HEK293 (cell line): Measurements from ENCODE around the gene RYR2.

Experiments used
- OSR2 ChIP-seq: fragments of 450-650 bp; formaldehyde crosslinking; IDR thresholded peaks from 2 replicates; pipeline ENCODE4 v1.5.1; 2016; ENCODE audit warnings: missing biosample characterization, missing genetic modification characterization
- TF ChIP-seq, protein P1 (sequence below): fragments of 450-650 bp; formaldehyde crosslinking; IDR thresholded peaks from 2 replicates; pipeline ENCODE4 v1.5.1; 2016; ENCODE audit warnings: missing biosample characterization, missing genetic modification characterization
- TF ChIP-seq, protein P2 (sequence below): fragments of 450-650 bp; formaldehyde crosslinking; IDR thresholded peaks from 2 replicates; pipeline ENCODE4 v1.5.1; 2016; ENCODE audit warnings: missing biosample characterization, missing genetic modification characterization
- TF ChIP-seq, protein P3 (sequence below): fragments of 450-650 bp; formaldehyde crosslinking; IDR thresholded peaks from 2 replicates; pipeline ENCODE4 v1.5.1; 2016; ENCODE audit warnings: missing biosample characterization, missing genetic modification characterization, low read depth

DNA sequence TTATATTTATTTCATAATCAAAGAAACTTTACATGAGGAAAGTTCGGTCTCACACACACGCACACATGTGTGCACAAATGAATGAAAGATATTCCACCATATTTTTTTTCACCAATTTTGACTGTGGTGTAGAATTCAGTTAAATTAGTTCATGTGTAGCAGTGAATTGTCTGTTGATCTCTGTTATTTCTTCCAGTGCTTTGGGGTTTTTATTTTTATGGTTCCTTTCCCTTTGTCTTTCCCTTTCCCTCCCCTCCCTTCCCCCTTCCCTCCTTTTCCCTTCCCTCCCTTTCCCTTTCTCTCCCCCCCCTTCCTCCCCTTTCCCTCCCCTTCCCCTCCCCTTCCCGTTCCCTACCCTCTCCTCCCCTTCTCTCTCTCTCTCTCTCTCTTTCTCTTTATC lies 8.9 kb downstream of the RYR2 start:
- TF ChIP-seq, protein P1, sequence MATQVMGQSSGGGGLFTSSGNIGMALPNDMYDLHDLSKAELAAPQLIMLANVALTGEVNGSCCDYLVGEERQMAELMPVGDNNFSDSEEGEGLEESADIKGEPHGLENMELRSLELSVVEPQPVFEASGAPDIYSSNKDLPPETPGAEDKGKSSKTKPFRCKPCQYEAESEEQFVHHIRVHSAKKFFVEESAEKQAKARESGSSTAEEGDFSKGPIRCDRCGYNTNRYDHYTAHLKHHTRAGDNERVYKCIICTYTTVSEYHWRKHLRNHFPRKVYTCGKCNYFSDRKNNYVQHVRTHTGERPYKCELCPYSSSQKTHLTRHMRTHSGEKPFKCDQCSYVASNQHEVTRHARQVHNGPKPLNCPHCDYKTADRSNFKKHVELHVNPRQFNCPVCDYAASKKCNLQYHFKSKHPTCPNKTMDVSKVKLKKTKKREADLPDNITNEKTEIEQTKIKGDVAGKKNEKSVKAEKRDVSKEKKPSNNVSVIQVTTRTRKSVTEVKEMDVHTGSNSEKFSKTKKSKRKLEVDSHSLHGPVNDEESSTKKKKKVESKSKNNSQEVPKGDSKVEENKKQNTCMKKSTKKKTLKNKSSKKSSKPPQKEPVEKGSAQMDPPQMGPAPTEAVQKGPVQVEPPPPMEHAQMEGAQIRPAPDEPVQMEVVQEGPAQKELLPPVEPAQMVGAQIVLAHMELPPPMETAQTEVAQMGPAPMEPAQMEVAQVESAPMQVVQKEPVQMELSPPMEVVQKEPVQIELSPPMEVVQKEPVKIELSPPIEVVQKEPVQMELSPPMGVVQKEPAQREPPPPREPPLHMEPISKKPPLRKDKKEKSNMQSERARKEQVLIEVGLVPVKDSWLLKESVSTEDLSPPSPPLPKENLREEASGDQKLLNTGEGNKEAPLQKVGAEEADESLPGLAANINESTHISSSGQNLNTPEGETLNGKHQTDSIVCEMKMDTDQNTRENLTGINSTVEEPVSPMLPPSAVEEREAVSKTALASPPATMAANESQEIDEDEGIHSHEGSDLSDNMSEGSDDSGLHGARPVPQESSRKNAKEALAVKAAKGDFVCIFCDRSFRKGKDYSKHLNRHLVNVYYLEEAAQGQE, result no peak
- TF ChIP-seq, protein P2, sequence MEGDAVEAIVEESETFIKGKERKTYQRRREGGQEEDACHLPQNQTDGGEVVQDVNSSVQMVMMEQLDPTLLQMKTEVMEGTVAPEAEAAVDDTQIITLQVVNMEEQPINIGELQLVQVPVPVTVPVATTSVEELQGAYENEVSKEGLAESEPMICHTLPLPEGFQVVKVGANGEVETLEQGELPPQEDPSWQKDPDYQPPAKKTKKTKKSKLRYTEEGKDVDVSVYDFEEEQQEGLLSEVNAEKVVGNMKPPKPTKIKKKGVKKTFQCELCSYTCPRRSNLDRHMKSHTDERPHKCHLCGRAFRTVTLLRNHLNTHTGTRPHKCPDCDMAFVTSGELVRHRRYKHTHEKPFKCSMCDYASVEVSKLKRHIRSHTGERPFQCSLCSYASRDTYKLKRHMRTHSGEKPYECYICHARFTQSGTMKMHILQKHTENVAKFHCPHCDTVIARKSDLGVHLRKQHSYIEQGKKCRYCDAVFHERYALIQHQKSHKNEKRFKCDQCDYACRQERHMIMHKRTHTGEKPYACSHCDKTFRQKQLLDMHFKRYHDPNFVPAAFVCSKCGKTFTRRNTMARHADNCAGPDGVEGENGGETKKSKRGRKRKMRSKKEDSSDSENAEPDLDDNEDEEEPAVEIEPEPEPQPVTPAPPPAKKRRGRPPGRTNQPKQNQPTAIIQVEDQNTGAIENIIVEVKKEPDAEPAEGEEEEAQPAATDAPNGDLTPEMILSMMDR, result no peak
- TF ChIP-seq, protein P3, sequence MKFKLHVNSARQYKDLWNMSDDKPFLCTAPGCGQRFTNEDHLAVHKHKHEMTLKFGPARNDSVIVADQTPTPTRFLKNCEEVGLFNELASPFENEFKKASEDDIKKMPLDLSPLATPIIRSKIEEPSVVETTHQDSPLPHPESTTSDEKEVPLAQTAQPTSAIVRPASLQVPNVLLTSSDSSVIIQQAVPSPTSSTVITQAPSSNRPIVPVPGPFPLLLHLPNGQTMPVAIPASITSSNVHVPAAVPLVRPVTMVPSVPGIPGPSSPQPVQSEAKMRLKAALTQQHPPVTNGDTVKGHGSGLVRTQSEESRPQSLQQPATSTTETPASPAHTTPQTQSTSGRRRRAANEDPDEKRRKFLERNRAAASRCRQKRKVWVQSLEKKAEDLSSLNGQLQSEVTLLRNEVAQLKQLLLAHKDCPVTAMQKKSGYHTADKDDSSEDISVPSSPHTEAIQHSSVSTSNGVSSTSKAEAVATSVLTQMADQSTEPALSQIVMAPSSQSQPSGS (tag by site-specific recombination), result no peak
- no peak for TF ChIP-seq OSR2 (tag by site-specific recombination)
